AG10803 (cell line): ENCODE data around the gene ZNF784.

Experiments used
- DNase-seq: peaks from one replicate; pipeline ENCODE4 v3.0.0; 2010; ENCODE audit warnings: low read depth
- H3K4me3 ChIP-seq: 2 replicates; pipeline ENCODE4 v1.5.1; 2011; ENCODE audit warnings: mild to moderate bottlenecking, low read length, control low read depth
- TF ChIP-seq, protein P1 (sequence below): conservative IDR thresholded peaks from 2 replicates; pipeline ENCODE4 v1.5.1; 2011; ENCODE audit warnings: mild to moderate bottlenecking, low read length, control low read depth, inconsistent platforms

Gene ZNF784

DNA sequence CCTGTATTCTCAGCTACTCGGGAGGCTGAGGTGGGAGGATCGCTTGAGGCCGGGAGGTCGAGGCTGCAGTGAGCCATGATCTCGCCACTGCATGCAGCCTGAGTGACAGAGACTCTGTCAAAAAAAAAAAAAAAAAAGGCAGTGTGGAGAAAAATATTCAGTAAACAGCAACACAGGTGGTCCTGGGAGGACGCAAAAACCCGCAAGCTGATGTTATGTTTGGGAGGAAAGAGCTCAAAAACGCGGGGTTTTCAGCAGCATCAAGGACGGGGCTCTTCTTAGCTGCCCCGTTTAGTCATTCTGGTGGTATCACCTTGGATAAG is 599 bp upstream of the ZNF784 start:
- DNase-seq, result no peak
- TF ChIP-seq, protein P1, sequence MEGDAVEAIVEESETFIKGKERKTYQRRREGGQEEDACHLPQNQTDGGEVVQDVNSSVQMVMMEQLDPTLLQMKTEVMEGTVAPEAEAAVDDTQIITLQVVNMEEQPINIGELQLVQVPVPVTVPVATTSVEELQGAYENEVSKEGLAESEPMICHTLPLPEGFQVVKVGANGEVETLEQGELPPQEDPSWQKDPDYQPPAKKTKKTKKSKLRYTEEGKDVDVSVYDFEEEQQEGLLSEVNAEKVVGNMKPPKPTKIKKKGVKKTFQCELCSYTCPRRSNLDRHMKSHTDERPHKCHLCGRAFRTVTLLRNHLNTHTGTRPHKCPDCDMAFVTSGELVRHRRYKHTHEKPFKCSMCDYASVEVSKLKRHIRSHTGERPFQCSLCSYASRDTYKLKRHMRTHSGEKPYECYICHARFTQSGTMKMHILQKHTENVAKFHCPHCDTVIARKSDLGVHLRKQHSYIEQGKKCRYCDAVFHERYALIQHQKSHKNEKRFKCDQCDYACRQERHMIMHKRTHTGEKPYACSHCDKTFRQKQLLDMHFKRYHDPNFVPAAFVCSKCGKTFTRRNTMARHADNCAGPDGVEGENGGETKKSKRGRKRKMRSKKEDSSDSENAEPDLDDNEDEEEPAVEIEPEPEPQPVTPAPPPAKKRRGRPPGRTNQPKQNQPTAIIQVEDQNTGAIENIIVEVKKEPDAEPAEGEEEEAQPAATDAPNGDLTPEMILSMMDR, result no peak
- H3K4me3 ChIP-seq, result peak overlapping the region; percentile 75

DNA sequence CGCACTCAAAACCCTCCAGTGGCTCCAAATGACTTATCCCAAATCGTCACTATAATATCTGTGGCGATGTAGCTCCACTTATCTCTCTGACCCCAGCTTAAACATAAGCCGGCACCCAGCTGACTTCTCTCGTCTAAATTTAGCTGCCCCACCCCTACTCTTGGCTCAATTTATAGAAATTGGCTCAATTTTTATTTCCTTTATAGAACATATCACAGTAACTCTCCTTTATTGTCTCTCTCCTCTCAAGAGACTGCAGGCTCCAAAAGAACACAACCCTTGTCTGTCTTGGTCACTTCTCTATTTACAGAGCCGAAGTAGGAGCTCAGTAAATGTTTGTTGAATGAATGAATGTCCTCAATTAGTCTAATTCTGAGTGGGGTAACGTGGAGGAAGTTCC is 805 bp downstream of the ZNF784 start:
- no peak for DNase-seq
- H3K4me3 ChIP-seq, result peak overlapping the region; percentile 40
- TF ChIP-seq, protein P1, result no peak

DNA sequence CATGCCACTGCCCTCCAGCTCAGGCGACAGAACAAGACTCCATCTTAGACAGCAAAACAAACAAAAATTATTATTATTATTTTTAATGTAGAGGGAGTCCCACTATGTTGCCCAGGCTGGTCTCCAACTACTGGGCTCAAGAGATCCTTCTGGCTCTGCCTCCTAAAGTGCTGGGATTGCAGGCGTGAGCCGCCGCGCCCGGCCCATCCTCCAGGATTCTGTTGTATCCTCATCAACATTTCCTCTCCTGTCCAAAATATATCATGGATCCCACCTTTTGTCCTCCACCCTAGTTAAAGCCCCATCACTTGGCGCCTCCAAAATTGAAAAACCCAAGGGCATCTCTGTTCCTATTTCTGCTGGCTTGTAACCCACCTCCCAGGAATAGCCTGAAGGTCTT is 1.2 kb downstream of the ZNF784 start:
- TF ChIP-seq, protein P1, result no peak
- no peak for DNase-seq
- no peak overlapping the region for H3K4me3 ChIP-seq

DNA sequence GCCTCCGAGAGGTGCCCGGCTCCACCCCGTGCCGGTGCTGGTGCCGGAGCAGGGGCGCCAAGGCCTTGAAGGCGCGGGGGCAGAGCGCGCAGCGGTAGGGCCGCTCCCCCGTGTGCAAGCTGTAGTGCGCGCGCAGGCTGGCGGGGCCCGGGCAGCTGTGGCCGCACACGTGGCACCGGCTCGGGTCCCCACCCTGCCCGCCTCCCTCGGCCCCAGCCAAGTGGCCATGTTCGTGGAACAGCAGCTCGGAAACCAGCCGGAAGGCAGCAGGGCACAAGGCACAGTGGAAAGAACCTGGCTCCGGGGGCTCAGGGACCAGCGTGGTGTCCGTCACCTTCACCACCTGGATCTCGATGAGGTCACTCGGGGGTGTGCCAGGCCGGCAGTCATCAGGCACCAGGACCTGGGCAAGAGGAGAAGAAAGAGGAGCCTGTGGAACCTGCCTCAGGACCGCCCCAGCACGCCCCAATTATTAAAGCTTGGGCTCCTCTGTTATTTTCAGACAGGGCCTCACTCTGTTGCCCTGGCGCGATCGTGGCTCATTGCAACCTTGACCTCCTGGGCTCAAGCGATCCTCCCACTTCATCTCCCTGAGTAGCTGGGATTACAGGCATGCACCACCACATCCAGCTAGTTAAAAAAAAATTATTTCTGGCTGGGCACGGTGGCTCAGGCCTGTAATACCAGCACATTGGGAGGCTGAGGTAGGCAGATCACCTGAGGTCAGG is 2.0 kb downstream of the ZNF784 start:
- H3K4me3 ChIP-seq, result no peak overlapping the region
- TF ChIP-seq, protein P1, result no peak
- no peak for DNase-seq

DNA sequence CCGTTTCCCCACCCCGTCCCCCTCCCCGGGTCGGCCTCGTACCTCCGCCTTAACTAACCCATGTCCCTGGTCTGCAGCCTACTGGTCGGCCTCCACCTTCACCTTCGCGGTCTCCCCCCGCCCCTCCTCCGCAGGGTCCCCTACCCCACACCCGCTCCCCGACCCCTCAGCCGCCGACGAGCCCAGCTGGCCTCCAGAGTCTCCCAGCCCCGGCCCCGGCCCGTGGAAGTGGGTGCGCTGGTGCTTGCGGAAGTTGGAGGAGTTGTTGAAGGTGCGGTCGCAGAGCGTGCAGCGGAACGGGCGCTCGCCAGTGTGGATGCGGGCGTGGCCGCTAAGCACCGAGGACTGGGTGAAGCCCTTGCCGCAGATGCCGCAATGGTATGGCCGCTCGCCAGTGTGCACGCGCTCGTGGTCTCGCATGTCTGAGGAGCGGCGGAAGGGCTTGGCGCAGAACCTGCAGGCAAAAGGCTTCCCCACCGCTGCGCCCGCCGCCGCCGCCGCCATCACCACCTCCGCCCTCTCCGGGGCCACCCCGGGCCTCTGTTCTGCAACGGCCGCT is 2.6 kb downstream of the ZNF784 start:
- TF ChIP-seq, protein P1, result no peak
- DNase-seq, result no peak
- no peak overlapping the region for H3K4me3 ChIP-seq

DNA sequence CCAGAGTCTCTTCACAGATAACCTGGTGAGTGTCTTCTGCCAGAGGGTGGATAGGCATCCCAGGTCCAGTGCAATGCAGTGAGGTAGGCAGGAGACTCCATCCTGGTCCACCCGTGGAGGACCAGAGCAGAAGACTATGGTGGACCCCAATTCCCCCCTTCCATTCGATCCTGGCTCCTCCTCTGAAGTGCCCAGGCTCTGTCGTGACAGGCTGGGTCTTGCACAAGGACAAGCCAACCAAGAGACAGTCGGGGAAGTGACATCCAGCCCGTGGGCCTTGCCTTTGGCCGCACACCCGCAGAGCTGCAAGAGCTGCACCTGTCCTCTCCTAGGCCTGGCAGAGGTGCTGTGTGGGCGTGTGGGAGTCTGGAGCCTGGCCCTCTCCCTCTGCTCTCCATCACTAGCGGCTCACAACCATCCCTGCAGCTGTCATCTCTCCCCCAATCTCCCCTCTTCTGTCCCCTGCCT is 3.1 kb downstream of the ZNF784 start:
- TF ChIP-seq, protein P1, result no peak
- DNase-seq, result no peak
- H3K4me3 ChIP-seq, result no peak overlapping the region
